HG03103 (cell line): ENCODE results near the gene ARHGEF19.
"Not testable (repeated sequence)": the region's sequence is repeated elsewhere in the genome, so short reads cannot be mapped to it uniquely, and the experiment has no call there.

Experiments used
- ATAC-seq: cut with Tn5 transposase; IDR thresholded peaks from one replicate; pipeline ENCODE4 v1.9.1; 2021; ENCODE audit warnings: low read depth; ENCODE audit not compliant: unreplicated experiment

Gene ARHGEF19

DNA sequence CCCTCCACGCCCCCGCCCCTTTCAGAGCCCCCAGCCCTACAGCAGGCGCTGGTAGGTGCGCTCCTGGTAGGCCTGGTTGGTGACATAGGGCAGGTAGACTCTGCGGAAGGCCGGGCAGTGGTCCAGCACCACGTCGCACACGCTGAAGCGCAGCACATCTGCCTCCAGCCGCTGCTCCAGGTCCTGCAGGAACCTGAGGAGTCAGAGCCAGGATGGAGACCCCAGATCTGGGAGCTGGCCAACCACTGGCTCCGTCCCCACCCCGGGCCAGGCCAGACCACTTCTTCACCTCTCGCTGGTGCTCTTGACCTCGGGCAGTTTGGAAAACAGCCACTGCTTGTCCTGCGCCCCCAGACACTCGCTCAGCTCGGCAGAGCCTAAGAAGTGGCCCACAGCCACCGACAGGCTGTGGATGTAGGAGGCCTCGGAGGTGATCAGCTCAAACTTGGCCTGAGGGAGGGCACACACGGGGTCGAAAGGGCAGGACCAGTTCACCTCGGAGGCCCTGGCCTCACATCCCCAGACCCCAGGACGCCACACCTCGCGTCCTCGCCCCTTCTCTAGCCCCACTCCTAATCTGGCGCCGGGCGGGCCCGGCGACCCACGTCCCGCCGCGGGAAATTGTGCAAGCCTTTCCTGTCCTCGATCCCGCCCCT lies 6.4 kb downstream of the ARHGEF19 start:
- ATAC-seq = peak; percentile 17

DNA sequence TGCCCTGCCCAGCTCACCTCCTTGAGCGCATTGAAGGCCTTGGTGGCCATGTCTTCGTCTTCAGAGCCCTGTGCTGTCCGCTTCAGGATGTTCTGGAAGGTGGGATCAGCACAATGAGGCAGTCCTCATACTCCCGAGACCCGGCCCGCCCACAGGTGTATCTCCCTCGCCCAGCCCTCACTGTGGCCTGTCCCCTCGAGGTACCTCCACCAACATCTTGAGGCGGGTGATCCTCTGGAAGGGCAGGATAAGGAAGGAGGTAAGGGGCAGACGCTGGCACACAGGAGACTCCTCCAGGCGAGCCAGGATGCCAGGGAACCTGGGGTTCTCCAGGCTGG lies 7.1 kb downstream of the ARHGEF19 start:
- no peak for ATAC-seq

DNA sequence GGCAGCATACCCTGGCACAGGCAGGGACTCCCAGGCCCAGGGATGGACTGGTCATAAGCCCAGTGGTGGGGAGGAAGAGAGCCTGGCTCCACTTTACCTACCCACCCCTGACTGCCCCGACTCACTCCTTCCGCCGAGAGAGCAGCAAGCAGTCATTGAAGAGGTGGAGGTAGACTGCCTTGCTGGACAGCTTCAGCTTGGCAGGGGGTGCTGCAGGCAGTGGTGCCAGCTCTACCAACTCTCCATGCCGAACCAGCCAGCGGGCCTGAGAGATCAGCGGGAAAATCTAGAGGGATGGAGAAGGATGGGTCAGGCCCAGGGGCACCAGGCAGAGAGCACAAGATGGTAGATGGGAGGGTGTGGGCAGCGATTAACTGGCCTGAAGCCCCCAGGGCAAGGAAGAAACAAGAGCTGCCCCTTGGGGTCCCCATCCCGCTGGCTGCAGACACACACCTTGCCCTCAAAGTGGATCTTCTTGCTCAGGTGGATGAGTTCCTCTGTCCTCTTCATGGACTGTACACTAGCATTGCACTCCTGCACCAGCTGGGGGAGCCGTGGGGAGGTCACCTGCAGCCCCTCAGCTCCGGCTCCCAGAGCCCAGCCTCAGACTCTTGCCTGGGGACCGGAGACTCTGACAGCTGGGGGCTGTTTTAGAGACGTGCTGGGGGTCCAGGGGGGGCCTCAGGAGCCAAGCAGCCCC lies 7.7 kb downstream of the ARHGEF19 start:
- no peak for ATAC-seq

DNA sequence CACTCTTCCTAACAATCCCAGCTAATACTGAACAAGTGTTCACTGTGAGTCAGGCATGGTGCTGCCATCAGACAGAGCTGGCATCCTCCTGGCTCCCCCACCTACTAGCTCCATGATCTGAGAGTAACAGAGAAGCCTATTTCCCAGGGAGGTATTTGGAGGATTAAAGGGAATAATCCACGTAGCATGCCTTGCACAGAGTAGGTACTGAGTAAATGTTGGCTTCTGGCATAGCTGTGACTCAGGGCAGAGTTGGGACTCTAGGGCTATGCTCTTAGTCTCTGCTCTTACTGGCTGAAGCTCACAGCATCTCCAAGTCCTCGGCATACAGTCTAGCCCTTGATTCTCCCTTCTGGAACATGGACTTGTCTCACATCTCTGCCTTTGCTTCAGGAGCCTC lies 8.2 kb downstream of the ARHGEF19 start:
- no peak for ATAC-seq

DNA sequence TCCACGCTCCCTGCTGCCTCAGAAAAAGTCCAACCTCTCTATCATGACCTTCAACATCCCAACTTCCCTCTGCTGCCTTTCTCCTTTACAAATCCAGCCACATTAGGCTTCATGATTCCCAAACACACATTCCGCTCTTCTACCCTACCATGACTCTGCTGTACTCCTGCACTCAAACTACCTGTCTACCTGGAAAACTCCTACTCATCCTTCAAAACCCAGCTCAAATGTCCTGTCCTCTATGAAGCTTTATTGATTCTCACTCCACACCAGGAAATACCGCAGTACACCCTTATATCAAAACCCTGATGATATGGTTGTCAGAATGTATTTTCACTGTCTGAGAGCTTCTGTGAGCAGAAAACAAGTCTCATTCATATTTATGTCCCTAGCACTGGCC lies 8.9 kb downstream of the ARHGEF19 start:
- no peak for ATAC-seq

DNA sequence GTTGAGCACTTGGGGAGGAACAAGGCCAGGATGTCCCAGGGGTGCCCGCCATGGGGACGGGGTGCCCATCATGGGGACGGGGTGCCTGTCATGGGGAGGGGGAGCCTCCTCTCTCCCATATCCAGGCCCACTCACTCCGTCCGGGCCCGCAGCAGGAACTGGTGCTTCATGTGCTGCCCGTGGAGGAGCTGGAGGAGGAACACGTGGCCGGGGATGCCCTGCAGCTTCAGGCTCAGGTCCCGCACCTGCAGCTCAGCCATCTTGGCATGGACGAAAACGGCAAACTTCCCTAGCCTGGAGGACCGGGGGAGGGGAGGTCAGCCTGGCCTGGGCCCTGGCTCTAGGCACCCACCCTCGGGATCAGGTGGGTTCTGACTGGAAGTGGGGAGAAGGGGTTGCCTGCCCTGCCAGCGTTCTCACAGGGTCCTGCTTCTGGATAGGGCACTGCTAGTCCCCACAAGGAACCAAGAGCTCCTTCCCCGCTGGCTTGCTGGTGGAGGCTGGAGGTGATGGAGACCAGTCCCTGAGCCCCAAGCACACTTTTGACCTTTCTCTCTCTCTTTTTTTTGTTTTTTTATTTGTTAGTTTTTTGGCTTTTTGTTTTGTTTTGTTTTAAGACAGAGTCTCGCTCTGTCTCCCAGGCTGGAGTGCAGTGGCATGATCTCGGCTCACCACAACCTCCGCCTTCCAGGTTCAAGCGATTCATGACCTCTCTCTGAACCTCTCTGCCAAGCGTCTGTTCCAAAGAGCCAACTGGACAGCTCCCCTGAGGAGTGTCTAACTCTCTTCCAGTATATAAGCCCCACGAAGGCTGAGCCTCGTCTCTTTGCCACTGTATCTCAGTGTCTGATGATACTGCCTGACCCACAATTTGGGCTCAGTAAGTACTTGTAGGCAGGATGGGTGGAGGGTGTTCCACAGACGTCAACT lies 9.9 kb downstream of the ARHGEF19 start:
- ATAC-seq = no peak

DNA sequence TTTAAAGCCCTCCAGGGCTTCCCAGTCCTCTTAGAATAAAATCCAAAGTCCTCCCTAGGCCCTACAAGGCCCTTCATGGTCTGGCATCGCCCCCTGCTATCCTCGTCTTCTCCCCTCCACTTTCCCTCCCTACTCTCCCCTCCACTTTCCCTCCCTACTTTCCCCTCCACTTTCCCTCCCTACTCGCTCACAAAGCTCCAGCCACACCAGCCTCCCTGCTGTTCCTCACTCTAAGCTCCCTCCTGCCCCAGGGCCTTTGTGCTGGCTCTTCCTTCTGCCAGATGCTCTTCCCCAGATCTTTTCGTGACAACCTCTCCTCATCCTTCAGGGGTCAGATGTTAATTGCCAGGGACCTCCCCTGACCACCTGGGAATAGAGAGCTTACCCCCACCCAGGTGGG lies 12.8 kb downstream of the ARHGEF19 start:
- ATAC-seq = no peak

DNA sequence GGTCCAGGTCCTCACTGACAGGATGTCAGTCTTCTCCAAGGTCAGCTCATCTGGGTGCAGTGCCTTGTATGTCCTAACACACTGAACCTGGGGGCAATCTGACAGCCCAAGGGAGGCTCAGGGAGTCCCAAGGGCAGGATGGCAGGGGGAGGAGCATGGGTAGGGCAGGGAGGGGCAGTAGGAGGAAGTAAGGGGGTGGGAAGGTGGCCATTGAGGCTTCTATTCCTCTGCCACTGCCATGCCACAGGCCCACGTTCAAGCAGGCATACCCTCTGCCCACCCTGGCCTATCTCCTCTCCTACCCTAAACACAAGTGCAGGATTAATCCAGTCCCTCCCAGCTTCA lies 13.3 kb downstream of the ARHGEF19 start:
- ATAC-seq = no peak

DNA sequence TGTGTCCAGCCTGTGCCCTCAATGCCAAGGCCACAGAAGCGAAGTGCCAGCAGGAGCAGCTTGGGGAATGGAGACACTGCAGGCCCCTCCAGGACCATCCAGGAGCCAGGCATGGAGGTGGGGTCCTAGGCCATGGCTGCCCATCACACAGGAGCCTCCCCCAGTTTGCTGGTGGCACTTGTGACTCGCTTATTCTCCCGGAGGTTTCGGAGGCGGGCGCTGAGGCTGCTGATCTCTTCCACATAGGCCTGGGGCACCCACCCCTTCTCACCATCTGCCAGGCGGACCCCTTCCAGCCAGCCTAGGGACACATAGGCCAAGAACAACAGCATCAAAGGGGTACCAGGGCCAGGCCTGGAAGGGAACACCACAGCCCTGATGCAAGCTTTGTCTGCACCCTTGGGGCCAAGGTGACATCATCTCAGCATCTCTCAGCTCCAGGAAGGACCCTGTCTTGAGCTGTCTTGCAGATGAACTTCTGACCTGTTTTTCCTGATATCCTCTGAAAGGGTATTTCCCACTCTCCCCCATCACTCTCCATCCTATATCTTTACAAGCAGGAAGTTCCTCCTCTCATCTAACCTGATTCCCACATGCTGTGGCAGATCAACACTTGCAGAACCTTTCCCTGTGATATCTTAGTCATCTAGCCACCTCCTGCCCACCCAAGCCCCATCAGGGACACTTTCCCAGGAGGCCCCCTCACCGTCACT lies 13.9 kb downstream of the ARHGEF19 start:
- ATAC-seq = no peak

DNA sequence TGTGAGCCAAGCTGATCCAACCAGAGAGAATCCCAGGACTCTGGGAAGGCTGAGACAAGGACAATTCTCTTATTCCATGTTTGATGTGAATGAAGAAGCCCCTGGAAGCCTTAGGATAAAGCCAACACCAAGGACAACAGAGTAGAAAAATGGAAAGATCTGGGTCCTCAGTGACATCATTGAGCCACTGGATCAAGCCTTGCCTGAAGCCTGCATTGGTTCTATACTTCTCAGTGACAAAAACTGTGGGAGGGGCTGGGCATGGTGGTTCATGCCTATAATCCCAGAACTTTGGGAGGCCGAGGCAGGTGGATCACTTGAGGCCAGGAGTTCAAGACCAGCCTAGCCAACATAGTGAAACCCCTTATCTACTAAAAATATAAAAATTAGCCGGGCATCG lies 15.6 kb downstream of the ARHGEF19 start:
- no peak for ATAC-seq

DNA sequence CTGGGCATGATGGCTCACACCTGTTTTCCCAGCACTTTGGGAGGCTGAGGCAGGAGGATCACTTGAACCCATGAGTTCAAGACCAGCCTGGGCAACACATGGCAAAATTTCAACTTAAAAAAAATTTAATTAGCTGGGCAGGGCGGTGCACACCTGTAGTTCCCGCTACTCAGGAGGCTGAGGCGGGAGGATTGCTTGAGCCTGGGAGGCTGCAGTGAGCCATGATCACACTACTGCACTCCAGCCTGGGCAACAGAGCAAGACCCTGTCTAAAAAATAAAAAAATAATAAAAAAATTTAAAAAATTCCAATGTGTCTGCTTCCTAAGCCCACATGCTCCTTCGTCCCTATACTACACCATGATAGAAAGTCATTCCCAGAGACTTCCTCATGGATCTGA lies 16.3 kb downstream of the ARHGEF19 start:
- ATAC-seq = not testable (repeated sequence)

DNA sequence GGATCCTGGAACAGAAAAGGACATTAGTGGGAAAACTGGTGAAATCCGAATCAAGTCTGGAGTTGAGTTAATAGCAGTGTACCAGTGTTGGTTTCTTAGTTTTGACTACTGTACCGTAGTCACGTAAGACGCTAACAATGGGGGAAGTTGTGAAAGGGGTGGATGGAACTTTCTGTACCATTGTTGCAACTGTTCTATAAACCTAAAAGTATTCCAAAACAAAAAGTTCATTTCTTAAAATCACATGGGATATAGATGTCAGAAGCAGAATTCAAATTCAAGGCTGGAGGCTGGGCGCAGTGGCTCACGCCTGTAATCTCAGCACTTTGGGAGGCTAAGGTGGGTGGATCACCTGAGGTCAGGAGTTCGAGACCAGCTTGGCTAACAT lies 16.9 kb downstream of the ARHGEF19 start:
- ATAC-seq = no peak

DNA sequence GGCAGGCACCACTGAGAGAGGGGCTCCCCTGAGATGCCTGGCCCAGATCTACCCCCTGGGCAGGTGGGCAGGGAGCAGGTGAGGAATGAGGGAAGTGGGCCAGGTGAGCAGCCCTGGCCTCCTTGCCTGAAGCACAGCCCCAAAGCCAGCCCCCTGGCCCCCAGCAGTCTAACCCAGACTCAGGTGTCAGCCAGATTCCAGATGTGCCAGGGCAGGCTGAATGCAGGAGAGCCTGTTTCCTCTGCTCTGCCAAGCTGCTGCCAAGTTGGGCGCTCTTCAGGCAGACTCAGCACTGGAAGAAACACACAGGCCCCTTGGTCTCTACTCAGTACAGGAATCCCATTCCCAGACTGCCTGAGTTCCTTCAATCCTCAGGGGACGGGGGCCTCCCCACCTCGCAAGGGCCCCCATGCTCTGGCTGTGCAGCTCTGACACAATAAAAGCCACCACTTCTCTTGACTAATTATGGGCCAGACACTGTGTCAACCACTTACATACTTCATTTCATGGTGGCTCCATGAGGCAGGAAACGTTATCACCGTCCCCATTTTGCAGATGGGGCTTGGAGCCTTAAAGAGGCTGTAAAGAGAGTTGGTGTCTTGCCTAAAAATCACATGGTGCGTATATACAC lies 20.4 kb downstream of the ARHGEF19 start:
- no peak for ATAC-seq

DNA sequence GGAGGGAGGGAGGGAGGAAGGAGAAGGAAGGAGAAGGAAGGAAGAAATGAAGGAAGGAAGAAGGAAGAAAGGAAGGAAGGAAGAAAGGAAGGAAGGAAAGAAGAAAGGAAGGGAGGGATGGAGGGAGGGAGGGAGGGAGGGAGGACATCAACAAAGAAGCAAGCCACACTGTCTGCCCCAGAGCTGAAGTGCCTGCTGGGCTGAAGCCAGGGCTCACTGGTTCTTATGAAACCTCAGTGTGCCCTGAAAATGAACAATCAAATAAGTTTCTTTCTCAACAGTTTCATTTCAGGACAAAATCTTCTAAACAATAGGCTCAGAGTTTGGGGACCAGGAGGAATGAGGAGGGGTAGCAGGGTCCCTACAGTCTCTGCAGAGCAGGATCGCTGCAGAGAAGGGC lies 21.1 kb downstream of the ARHGEF19 start:
- no peak for ATAC-seq

DNA sequence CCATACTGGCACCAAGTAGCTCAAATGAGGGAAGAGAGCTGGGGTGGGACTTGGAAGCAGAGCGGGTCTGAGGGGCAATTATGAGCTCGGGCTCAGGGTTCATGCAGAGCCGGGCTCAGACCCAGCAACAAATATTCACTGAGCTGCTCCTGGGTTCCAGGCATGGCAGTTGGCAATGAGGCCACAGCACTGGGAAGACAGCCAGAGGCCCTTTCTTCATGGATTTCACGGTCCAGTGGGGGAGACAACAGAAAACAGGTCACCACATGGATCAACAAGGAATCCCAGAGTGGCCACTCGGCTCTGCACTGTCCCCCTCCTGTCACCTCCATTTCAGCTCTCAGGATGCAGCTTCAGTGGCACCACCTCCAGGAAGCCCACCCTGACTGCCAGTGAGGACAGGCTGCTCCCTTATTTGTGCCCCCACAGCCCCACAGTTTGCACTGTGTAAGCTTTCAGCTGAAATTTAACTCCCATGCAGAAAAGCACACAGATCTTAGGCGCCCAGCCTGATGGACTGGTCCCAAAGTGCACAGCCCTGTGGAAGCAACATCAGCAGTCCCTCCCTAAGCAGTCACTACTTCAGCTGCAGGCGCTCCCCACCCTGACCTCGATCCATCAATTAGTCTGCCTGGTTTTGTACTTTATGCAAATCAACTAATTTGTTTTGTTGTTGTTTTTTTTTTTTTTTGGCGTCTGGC lies 22.4 kb downstream of the ARHGEF19 start:
- ATAC-seq = no peak

DNA sequence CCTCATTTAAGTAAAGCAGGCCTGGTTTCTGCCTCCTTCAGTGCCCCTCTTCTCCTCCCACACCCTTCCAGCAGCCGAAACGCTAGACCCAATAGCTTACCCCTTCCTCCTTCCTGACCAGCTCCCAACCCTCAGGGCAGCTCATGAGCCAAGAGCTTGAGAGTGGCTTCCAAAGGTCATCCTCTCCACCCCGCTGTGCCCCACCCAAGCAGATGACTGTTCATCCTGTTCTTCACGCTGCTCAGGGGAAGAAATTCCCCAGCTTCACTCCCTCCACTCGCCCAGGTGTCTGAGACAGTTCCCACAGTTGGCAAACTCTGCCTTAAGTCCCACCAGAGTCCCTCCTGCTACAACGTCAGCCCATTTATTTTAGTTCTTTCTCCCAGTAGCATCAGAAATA lies 23.4 kb downstream of the ARHGEF19 start:
- ATAC-seq = no peak

DNA sequence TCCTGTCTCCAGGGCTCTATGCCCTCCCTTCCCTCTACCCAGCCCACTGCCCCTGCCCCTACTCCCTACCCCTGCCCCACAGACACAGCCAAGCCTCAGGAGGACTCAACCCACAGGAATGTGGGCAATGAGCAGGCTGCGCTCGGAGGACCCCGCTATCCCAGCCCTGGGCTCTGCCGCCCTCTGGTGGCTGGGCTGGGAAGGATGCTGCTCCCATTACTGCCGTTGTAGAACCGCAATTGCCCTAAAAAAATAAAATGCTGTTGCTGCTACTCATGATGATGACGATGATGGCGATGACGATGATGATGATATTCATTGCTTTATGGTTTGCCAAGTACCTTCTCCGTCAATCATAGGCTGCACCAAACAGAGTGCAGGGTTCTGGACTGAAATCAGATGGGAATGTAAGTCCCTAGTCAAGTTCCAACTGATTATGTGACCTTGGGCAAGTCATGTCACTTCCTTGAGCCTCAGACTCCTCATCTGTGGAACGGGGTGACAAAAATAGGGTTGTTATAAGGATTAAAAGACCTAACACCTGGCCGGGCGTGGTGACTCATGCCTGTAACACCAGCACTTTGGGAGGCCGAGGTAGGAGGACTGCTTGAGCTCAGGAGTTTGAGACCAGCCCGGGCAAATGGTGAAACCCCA lies 24.6 kb downstream of the ARHGEF19 start:
- no peak for ATAC-seq

DNA sequence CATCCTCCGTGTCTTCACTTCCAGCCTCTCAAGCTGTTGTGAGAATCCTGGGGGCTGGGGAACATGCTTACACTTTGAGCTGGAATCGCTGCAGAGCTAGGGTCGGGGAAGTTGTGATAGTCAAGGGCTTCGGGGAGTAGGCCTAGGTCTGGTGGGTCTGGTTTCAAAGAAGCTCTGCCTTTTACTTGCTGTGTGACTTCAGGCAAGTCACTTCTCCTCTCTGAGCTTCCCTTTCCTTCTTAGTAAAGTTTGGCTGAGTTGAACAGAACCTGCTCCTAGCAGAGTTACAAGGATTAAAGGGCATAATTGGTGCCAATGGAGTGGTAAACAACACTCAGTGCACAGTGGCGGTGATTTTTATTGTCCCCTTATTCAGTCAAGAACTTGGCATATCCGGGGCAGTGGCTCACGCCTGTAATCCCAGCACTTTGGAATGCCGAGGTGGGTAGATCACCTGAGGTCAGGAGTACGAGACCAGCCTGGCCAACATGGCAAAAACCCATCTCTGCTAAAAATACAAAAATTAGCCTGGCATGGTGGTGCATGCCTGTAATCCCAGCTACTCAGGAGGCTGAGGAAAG lies 25.7 kb downstream of the ARHGEF19 start:
- no peak for ATAC-seq
